Vagina (tissue), 2 donors: ENCODE data around the gene THSD7B.

Source experiments
- POLR2A ChIP-seq, 2 donors: fragments of 450-650 bp; IDR thresholded peaks; one replicate each; pipeline ENCODE4 v1.6.1; 2017; ENCODE audit warnings: antibody characterized with exemption in 2 of 2, mild to moderate bottlenecking in 2 of 2, moderate library complexity in 2 of 2
- TF ChIP-seq, protein P1 (sequence below), 3 experiments: fragments of 450-650 bp in 2 of 3; fragments of 200-600 bp in 1 of 3; sonication (generic) in 1 of 3; IDR thresholded peaks; one replicate each; pipeline ENCODE4 v1.5.1; 2017 to 2019; ENCODE audit warnings: antibody characterized with exemption in 3 of 3, mild to moderate bottlenecking in 2 of 3, moderate library complexity in 2 of 3

DNA sequence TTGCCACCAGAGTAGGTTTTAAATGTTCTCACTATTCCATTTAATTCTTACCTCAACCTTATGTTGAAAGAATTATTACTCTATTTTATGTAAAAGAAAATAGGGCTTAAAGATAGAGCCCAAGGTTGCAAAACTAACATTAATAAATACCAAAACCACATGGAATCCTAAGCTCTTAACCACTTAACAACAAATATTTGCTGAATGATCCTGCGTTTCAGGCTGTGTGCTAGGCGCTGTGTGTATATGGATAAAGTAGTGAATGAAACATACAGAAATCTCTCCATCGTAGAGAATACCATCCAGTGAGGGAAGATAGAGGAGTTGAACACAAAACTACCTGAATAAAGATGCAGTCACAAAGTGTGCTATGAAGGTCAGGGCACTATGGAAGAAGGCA lies 485.1 kb downstream of the THSD7B start:
- TF ChIP-seq, protein P1, sequence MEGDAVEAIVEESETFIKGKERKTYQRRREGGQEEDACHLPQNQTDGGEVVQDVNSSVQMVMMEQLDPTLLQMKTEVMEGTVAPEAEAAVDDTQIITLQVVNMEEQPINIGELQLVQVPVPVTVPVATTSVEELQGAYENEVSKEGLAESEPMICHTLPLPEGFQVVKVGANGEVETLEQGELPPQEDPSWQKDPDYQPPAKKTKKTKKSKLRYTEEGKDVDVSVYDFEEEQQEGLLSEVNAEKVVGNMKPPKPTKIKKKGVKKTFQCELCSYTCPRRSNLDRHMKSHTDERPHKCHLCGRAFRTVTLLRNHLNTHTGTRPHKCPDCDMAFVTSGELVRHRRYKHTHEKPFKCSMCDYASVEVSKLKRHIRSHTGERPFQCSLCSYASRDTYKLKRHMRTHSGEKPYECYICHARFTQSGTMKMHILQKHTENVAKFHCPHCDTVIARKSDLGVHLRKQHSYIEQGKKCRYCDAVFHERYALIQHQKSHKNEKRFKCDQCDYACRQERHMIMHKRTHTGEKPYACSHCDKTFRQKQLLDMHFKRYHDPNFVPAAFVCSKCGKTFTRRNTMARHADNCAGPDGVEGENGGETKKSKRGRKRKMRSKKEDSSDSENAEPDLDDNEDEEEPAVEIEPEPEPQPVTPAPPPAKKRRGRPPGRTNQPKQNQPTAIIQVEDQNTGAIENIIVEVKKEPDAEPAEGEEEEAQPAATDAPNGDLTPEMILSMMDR (IDR thresholded peaks at IDR 0.05): no peak
- no peak for TF ChIP-seq POLR2A (IDR thresholded peaks at IDR 0.05)
